Hepatocyte (in vitro differentiated cells): ENCODE measurements around the gene RAD9A. TPM values are rescaled to one million over a fixed set of nuclear protein-coding genes. Genes with fewer than 3 reads are reported as not detected.

Experiments used
- DNase-seq: peaks from one replicate; pipeline ENCODE4 v3.0.0-alpha.2; 2016; ENCODE audit warnings: low spot score
- H2AFZ ChIP-seq: fragments of 200-600 bp; sonication (generic); 2 replicates; pipeline ENCODE4 v1.6.0; 2016; ENCODE audit warnings: antibody characterized with exemption, mild to moderate bottlenecking
- H3K27ac ChIP-seq: fragments of 200-600 bp; sonication (generic); 2 replicates; pipeline ENCODE4 v1.5.1; 2016; ENCODE audit warnings: mild to moderate bottlenecking
- H3K27me3 ChIP-seq: fragments of 200-600 bp; sonication (generic); 2 replicates; pipeline ENCODE4 v1.6.1; 2016
- H3K36me3 ChIP-seq: fragments of 200-600 bp; sonication (generic); replicated peaks from 2 replicates; pipeline ENCODE4 v1.5.1; 2016; ENCODE audit warnings: low read depth; ENCODE audit not compliant: insufficient read depth
- H3K4me1 ChIP-seq: fragments of 200-600 bp; sonication (generic); 2 replicates; pipeline ENCODE4 v1.5.1; 2016; ENCODE audit warnings: mild to moderate bottlenecking, moderate library complexity; ENCODE audit not compliant: insufficient read depth
- H3K4me2 ChIP-seq: fragments of 200-600 bp; sonication (generic); 2 replicates; pipeline ENCODE4 v1.6.0; 2016
- H3K4me3 ChIP-seq: fragments of 200-600 bp; sonication (generic); 2 replicates; pipeline ENCODE4 v1.5.1; 2016; ENCODE audit warnings: mild to moderate bottlenecking
- H3K79me2 ChIP-seq: fragments of 200-600 bp; sonication (generic); 2 replicates; pipeline ENCODE4 v1.6.0; 2017; ENCODE audit warnings: mild to moderate bottlenecking
- H3K9me2 ChIP-seq: fragments of 200-600 bp; sonication (generic); replicated peaks from 2 replicates; pipeline ENCODE4 v1.6.0; 2017; ENCODE audit warnings: mild to moderate bottlenecking; ENCODE audit not compliant: insufficient read depth
- H3K9me3 ChIP-seq: fragments of 200-600 bp; sonication (generic); 2 replicates; pipeline ENCODE4 v1.5.1; 2016; ENCODE audit warnings: low read depth, mild to moderate bottlenecking
- H4K20me1 ChIP-seq: fragments of 200-600 bp; sonication (generic); 2 replicates; pipeline ENCODE4 v1.6.0; 2016; ENCODE audit warnings: mild to moderate bottlenecking; ENCODE audit not compliant: insufficient read depth, poor library complexity, severe bottlenecking
- EZH2 ChIP-seq: fragments of 200-600 bp; sonication (generic); IDR thresholded peaks from 2 replicates; pipeline ENCODE4 v1.6.1; 2016; ENCODE audit warnings: antibody characterized with exemption, mild to moderate bottlenecking, borderline replicate concordance
- EZH2phosphoT487 ChIP-seq: fragments of 200-600 bp; sonication (generic); IDR thresholded peaks from one replicate; pipeline ENCODE4 v1.6.1; 2018; ENCODE audit warnings: antibody characterized with exemption, mild to moderate bottlenecking, low read depth, moderate library complexity; ENCODE audit not compliant: unreplicated experiment, severe bottlenecking
- WGBS: methylation state at CpG from one replicate; pipeline ENCODE4 v1.1.6; 2016; ENCODE audit warnings: low lambda C conversion rate; ENCODE audit errors: missing lambda C conversion rate; 5-methylcytosine and 5-hydroxymethylcytosine counted together
- polyA plus RNA-seq: library from polyadenylated mRNA; unstranded; fragments of >200 nt; fragmentation: Nextera tagmentation; extraction: Ambion mirVana; gene quantifications from 2 replicates; pipeline ENCODE4 v1.2.1, GENCODE V29; 2016
- total RNA-seq: library from RNA; depleted of rRNA; stranded (reverse); fragments of >200 nt; gene quantifications from 2 replicates; pipeline ENCODE4 v1.2.3, GENCODE V29; 2014
- TF ChIP-seq, protein P1 (sequence below): fragments of 200-600 bp; sonication (generic); IDR thresholded peaks from 2 replicates; pipeline ENCODE4 v1.5.1; 2016; ENCODE audit warnings: antibody characterized with exemption, mild to moderate bottlenecking; ENCODE audit not compliant: poor library complexity

The RAD9A gene
- total and polyA plus RNA-seq, 2 experiments from 2014 or later = 20.2 to 24.0 TPM

DNA sequence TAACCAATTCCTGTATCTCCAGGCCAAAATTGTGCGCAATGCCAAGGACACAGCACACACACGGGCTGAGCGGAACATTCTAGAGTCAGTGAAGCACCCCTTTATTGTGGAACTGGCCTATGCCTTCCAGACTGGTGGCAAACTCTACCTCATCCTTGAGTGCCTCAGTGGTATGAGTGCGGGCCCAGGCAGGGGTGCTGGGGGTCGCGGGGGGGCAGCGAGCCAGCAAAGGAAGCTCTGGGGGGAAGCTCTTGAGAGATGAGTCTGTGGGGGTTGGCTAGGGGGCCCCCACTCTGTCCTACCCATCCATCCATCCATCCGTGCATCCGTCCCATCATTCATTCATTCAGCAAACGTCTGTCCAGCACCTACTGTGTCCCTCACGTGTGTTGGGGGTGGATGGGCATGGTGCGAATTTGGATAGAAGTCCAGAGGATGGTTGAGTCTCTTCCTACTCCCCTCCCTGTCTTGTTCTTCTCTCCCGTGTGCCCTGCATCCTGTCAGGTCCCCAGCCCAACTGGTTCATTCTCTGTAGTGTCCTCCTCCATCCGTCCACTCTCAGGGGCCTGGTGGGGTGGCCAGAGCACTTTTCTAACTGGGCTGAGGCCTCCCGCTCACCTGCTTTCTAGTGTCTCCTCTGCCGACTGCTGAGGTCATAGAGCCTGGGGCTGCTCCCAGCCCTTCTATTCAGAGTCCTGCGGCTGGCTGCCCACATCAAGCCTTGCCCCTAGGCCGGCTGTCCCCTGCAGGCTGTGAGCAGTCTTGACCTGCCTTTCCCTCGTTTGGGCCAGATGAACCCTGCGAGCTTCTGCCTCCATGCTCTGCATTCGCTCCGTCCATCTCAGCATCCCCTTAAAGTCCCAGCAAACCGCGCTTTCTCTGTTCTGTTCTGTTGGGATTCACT lies 39.8 kb downstream of the RAD9A start:
- Histone ChIP-seq H4K20me1 (no peaks in the 10 kb centered on the region), H3K27me3 (no peaks in the 10 kb centered on the region), H3K9me2 (no peaks in the 10 kb centered on the region), H3K27ac (no peak overlapping the region), H3K4me1 (peaks cover 10% of the 10 kb centered on the region), H3K36me3 (no peaks in the 10 kb centered on the region), H2AFZ (no peak overlapping the region), H3K79me2 (peaks cover 24% of the 10 kb centered on the region), H3K4me2 (no peak overlapping the region), H3K9me3 (no peaks in the 10 kb centered on the region), H3K4me3 (no peak overlapping the region)
- TF ChIP-seq EZH2 = no peak
- no peak for DNase-seq
- 97% methylated on average over 24 of the region's 24 CpGs for WGBS

DNA sequence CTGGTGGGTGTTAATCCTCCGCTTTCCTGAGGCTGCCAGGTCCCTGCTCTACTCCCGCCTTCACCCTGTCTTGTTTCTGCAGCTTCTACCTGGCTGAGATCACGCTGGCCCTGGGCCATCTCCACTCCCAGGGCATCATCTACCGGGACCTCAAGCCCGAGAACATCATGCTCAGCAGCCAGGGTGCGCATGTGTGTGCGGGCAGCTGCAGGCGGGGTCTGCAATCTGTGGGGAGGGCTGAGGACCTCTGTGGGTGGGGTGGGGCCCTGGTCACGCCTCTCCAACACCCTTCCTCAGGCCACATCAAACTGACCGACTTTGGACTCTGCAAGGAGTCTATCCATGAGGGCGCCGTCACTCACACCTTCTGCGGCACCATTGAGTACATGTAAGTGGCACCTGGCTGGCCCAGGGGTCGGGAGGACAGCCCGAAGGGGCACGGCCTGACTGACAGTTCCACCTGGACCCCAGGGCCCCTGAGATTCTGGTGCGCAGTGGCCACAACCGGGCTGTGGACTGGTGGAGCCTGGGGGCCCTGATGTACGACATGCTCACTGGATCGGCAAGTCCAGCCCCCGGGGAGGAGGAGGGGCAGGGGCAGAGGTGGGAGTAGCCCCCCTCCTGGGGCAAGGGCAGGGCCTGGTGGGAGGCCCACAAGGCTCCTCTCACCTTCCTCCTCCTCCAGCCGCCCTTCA lies 41.0 kb downstream of the RAD9A start:
- 97% methylated on average over 22 of the region's 22 CpGs for WGBS
- Histone ChIP-seq H3K36me3 (no peaks in the 10 kb centered on the region), H3K27ac (no peak overlapping the region)

DNA sequence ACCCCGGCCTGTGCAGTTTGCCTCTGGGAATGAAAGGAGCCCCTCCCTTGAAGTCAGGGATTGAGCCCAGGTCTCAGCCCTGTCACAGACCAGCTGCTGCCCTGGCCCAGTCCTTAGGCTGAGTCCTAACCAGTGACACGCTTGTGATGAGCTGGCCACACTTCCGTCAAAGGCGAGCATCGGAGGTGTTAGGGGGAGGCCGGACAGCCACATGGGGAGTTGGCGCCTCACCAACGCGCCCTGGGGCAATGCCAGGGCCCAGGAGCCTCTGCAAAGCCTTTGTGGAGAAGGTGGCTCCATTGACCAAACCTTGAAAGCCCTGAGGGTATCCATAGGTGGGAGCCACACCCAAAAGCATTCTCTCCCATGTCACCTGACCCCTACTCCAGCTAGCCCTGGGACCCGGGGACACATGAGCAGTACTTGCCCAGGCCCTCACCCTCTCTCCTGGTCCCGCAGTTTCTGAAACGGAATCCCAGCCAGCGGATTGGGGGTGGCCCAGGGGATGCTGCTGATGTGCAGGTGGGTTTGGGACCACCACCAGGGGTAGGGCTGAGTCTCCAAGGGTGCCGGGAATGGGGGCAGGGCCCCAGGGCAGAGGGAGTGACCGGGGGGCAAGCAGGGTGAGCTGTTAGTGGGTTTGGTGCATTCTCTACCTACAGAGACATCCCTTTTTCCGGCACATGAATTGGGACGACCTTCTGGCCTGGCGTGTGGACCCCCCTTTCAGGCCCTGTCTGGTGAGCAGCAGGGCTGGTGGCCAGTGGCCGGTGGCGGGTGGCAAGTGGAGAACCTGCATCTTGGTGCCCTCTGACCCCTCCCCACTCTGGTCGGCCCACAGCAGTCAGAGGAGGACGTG lies 42.0 kb downstream of the RAD9A start:
- no peaks in the 10 kb centered on the region for H3K36me3 ChIP-seq
- no peak overlapping the region for H2AFZ ChIP-seq
- no peak for TF ChIP-seq EZH2phosphoT487
- no peak for TF ChIP-seq EZH2
- TF ChIP-seq, protein P1, sequence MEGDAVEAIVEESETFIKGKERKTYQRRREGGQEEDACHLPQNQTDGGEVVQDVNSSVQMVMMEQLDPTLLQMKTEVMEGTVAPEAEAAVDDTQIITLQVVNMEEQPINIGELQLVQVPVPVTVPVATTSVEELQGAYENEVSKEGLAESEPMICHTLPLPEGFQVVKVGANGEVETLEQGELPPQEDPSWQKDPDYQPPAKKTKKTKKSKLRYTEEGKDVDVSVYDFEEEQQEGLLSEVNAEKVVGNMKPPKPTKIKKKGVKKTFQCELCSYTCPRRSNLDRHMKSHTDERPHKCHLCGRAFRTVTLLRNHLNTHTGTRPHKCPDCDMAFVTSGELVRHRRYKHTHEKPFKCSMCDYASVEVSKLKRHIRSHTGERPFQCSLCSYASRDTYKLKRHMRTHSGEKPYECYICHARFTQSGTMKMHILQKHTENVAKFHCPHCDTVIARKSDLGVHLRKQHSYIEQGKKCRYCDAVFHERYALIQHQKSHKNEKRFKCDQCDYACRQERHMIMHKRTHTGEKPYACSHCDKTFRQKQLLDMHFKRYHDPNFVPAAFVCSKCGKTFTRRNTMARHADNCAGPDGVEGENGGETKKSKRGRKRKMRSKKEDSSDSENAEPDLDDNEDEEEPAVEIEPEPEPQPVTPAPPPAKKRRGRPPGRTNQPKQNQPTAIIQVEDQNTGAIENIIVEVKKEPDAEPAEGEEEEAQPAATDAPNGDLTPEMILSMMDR = no peak
- no peaks in the 10 kb centered on the region for H3K9me3 ChIP-seq
- H3K4me2 ChIP-seq = no peak overlapping the region
- H3K27me3 ChIP-seq = no peaks in the 10 kb centered on the region
- 92% methylated on average over 22 of the region's 22 CpGs for WGBS
- no peaks in the 10 kb centered on the region for H4K20me1 ChIP-seq
- H3K9me2 ChIP-seq = no peaks in the 10 kb centered on the region
- H3K4me3 ChIP-seq = no peak overlapping the region
- peaks cover 20% of the 10 kb centered on the region for H3K79me2 ChIP-seq
- no peak overlapping the region for H3K27ac ChIP-seq
- peaks cover 7% of the 10 kb centered on the region for H3K4me1 ChIP-seq
- DNase-seq = no peak

More for the DNA sequence above, 41.0 kb downstream of the RAD9A start:
- Histone ChIP-seq H3K4me2 (no peak overlapping the region), H4K20me1 (no peaks in the 10 kb centered on the region), H3K27me3 (no peaks in the 10 kb centered on the region), H2AFZ (no peak overlapping the region), H3K9me2 (no peaks in the 10 kb centered on the region), H3K79me2 (peaks cover 24% of the 10 kb centered on the region), H3K4me3 (no peak overlapping the region), H3K9me3 (no peaks in the 10 kb centered on the region), H3K4me1 (peaks cover 7% of the 10 kb centered on the region)
- no peak for DNase-seq
- TF ChIP-seq EZH2 (no peak), EZH2phosphoT487 (no peak)
- TF ChIP-seq, protein P1 = no peak
